Measurements from ENCODE around the gene BTNL3.

- TF ChIP-seq SUPT5H (IDR thresholded peaks at IDR 0.05) (no peak), ZNF408 (CRISPR knock-in tag; IDR thresholded peaks at IDR 0.05; ENCODE audit: low read depth) (no peak)
Measured at GRCh38 chr5:181051841-181052671, 63.4 kb downstream of the BTNL3 start.
